Measurements from ENCODE around the gene SYVN1. TPM values are rescaled to one million over a fixed set of nuclear protein-coding genes. Genes with fewer than 3 reads are reported as not detected.
A peak's percentile ranks its signal among the peaks of the same experiment; 100 is the strongest.

Gene SYVN1
- total and polyA plus RNA-seq, 2 donors (not counting 1 experiment from before 2014, with no cell fraction given) = 187 to 282 TPM

DNA sequence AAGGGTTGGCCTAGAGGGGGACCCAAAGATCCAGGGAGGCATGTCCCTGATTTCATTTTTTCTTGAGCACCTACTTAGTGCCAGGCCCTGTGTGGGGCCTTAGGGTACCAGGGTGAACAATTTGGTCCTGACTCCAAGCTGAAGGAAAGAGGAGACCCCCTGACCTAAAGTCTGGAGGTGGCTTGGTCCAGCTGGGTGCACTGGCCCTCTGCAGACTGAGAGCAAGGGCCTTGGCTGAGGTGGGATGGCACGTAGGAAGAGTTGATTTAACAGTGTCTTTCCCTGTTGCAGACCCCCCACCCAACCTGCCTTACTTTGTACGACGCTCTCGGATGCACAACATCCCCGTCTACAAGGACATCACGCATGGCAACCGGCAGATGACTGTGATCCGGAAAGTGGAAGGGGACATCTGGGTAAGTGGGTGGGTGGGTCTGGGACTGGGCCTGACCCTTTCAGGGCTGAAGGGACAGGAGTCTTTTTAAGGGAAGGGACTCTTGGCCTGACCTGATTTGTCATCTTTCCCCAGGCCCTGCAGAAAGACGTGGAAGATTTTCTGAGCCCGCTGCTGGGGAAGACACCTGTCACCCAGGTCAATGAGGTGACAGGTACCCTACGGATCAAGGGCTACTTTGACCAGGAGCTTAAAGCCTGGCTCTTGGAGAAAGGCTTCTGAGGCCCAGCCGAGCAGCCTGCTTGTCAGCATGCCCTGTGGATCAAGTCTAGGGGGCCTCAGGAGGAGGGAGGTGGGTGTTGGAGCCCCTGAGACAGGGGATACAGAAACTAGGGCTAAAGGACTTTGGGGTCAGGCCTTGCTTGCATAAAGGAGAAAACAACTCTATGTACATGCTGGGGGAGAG, 8.9 kb downstream of the SYVN1 start:
- H3K4me1 ChIP-seq (ENCODE audit: control insufficient read depth in 2 of 2, insufficient read depth in 2 of 2, low read length in 2 of 2) = peaks cover 31 to 50% of the 10 kb centered on the region in 2 donors
- 93% methylated on average over 6 of the region's 12 CpGs for WGBS (ENCODE audit: insufficient coverage)
- peaks cover 57% of the 10 kb centered on the region for H4K20me1 ChIP-seq (ENCODE audit: control insufficient read depth, insufficient read depth, low read length, poor library complexity, severe bottlenecking)
- peak overlapping the region; percentile 50 for H3K27ac Mint-ChIP-seq
- ChIA-PET POLR2A (no interaction called here), CTCF (interaction anchor here (4.4 kb wide), 1 partner anchor 13 kb away, joined by 20 read pairs; the partner anchor contains the start of gene TM7SF2)
- H3K4me1 Mint-ChIP-seq = peaks cover 43% of the 10 kb centered on the region
- no peaks in the 10 kb centered on the region for H3K27me3 Mint-ChIP-seq
- H2AFZ ChIP-seq (ENCODE audit: insufficient read depth, low read depth, low read length, poor library complexity, severe bottlenecking) = no peak overlapping the region
- no peak overlapping the region for H3K4me3 ChIP-seq (ENCODE audit: control extremely low read depth in 1 of 5, extremely low read depth in 1 of 5, insufficient read depth in 1 of 5, low read depth in 2 of 5, low read length in 4 of 5)
- DNase-seq (no peak), ATAC-seq (ENCODE audit: low read depth) (no peak)
- H3K4me2 ChIP-seq (replicated peaks; ENCODE audit: low read depth, low read length, poor library complexity, severe bottlenecking) = no peak overlapping the region
- H3K9me3 ChIP-seq (ENCODE audit: control extremely low read depth in 1 of 3, control insufficient read depth in 2 of 3, insufficient read depth in 1 of 3, low read length in 2 of 3) = no peaks in the 10 kb centered on the region
- peaks cover 79% of the 10 kb centered on the region for H3K79me2 ChIP-seq (ENCODE audit: control insufficient read depth, insufficient read depth, low read length)
- no peak overlapping the region for H3K9ac ChIP-seq (ENCODE audit: low read length)
- no peak for TF ChIP-seq EZH2 (IDR thresholded peaks at IDR 0.05; ENCODE audit: borderline replicate concordance, insufficient read depth, low read depth, low read length, poor library complexity, severe bottlenecking)
- TF ChIP-seq, protein P1, sequence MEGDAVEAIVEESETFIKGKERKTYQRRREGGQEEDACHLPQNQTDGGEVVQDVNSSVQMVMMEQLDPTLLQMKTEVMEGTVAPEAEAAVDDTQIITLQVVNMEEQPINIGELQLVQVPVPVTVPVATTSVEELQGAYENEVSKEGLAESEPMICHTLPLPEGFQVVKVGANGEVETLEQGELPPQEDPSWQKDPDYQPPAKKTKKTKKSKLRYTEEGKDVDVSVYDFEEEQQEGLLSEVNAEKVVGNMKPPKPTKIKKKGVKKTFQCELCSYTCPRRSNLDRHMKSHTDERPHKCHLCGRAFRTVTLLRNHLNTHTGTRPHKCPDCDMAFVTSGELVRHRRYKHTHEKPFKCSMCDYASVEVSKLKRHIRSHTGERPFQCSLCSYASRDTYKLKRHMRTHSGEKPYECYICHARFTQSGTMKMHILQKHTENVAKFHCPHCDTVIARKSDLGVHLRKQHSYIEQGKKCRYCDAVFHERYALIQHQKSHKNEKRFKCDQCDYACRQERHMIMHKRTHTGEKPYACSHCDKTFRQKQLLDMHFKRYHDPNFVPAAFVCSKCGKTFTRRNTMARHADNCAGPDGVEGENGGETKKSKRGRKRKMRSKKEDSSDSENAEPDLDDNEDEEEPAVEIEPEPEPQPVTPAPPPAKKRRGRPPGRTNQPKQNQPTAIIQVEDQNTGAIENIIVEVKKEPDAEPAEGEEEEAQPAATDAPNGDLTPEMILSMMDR (IDR thresholded peaks at IDR 0.05) = no peak
- no peaks in the 10 kb centered on the region for H3K27me3 ChIP-seq (replicated peaks in 1 of 4; ENCODE audit: control extremely low read depth in 1 of 4, control insufficient read depth in 3 of 4, insufficient read depth in 4 of 4, low read length in 3 of 4)
- H3K27ac ChIP-seq (ENCODE audit: low read length in 2 of 2) = no peak overlapping the region
- peaks cover 2 to 73% of the 10 kb centered on the region in 2 experiments for H3K36me3 ChIP-seq (replicated peaks in 1 of 2; ENCODE audit: control extremely low read depth in 1 of 2, control insufficient read depth in 1 of 2, extremely low read depth in 1 of 2, insufficient read depth in 2 of 2, low read length in 1 of 2)
- intact Hi-C loops (cut with micrococcal nuclease) = no loop called here
- no peak overlapping the region for H3K4me3 Mint-ChIP-seq
- no peaks in the 10 kb centered on the region for H3K9me3 Mint-ChIP-seq (ENCODE audit: insufficient read depth)
